GM18951 (cell line): ENCODE data around the gene CCDC107.

Source experiments
- POLR2A ChIP-seq: IDR thresholded peaks from 4 replicates; pipeline ENCODE4 v1.6.1; 2011; ENCODE audit warnings: mild to moderate bottlenecking; ENCODE audit not compliant: insufficient read length, insufficient read depth; ENCODE audit errors: extremely low read depth
- in situ Hi-C: fragments of 300-500 bp; cut with MboI; formaldehyde crosslinking; loops from one replicate; pipeline ENCODE4 v1.12.0; 2022; ENCODE audit warnings: low sequenced_read_pairs, mixed read lengths, inconsistent platforms; ENCODE audit not compliant: unreplicated experiment

The CCDC107 gene

GRCh38 chr9:35660966-35661415, 2.9 kb downstream of the CCDC107 start:
- in situ Hi-C loops, result no loop called here
- TF ChIP-seq POLR2A, result no peak

- in situ Hi-C loops, result no loop called here
- no peak for TF ChIP-seq POLR2A
Observed at GRCh38 chr9:35661756-35662350, 3.8 kb downstream of the CCDC107 start.

GRCh38 chr9:35662437-35662836, 4.3 kb downstream of the CCDC107 start:
- in situ Hi-C loops, result no loop called here
- TF ChIP-seq POLR2A, result no peak

GRCh38 chr9:35664531-35665470, 6.7 kb downstream of the CCDC107 start, which contains the start of gene ARHGEF39:
Gene ARHGEF39, minus strand, starts transcription at chr9:35665195. Its CDS starts 26 bp downstream, at chr9:35665169.
- in situ Hi-C loops, result no loop called here
- peak; percentile 82 for TF ChIP-seq POLR2A

- TF ChIP-seq POLR2A, result no peak
- in situ Hi-C loops, result no loop called here
Observed at GRCh38 chr9:35665471-35665818, 7.4 kb downstream of the CCDC107 start.

- in situ Hi-C loops, result no loop called here
Observed at GRCh38 chr9:35666045-35666444, 8.0 kb downstream of the CCDC107 start.

GRCh38 chr9:35666549-35666948, 8.5 kb downstream of the CCDC107 start:
- in situ Hi-C loops, result no loop called here
- no peak for TF ChIP-seq POLR2A

More at GRCh38 chr9:35666045-35666444, 8.0 kb downstream of the CCDC107 start:
- TF ChIP-seq POLR2A, result no peak

- TF ChIP-seq POLR2A, result no peak
- in situ Hi-C loops, result no loop called here
Observed at GRCh38 chr9:35667939-35668338, 9.8 kb downstream of the CCDC107 start.

- TF ChIP-seq POLR2A, result no peak
Observed at GRCh38 chr9:35669331-35670145, 11.4 kb downstream of the CCDC107 start.

GRCh38 chr9:35673132-35674024, 15.3 kb downstream of the CCDC107 start, which contains the start of gene CA9:
Gene CA9, plus strand, starts transcription at chr9:35673928. Its CDS starts 32 bp downstream, at chr9:35673960.
- no peak for TF ChIP-seq POLR2A
- in situ Hi-C loops, result no loop called here

More at GRCh38 chr9:35669331-35670145, 11.4 kb downstream of the CCDC107 start:
- in situ Hi-C loops, result no loop called here

- no peak for TF ChIP-seq POLR2A
- in situ Hi-C loops, result no loop called here
Observed at GRCh38 chr9:35674025-35674361, 15.9 kb downstream of the CCDC107 start.

- in situ Hi-C loops, result no loop called here
- TF ChIP-seq POLR2A, result no peak
Observed at GRCh38 chr9:35675204-35675603, 17.1 kb downstream of the CCDC107 start.

- in situ Hi-C loops, result no loop called here
- TF ChIP-seq POLR2A, result no peak
Observed at GRCh38 chr9:35675732-35676392, 17.8 kb downstream of the CCDC107 start.
